ENCODE measurements around the gene PRR14L.
"Not testable (repeated sequence)": the region's sequence is repeated elsewhere in the genome, so short reads cannot be mapped to it uniquely, and the experiment has no call there.

Gene PRR14L

GRCh38 chr22:31739795-31740201, 10.1 kb downstream of the PRR14L start:
- DNase-seq, result no peak

DNA sequence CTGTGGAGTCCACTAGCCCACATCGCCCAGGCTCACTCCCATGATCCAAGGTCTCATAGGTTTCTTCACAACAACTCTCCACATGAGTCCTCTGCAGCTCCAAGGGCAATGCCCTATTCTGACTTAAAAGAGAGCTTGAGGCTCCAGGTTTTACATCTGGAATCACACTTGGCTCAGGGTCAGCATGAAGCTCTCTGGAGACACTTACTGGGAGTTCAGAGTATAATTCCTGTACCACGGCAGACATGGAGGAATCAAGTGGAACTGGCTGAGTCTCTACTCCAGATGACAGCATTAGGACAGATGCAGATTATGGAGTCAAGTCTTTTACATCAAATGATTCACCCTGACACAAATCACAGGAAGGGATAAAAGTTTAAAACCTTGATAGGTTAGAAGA, 11.4 kb downstream of the PRR14L start:
- no peak for DNase-seq

DNA sequence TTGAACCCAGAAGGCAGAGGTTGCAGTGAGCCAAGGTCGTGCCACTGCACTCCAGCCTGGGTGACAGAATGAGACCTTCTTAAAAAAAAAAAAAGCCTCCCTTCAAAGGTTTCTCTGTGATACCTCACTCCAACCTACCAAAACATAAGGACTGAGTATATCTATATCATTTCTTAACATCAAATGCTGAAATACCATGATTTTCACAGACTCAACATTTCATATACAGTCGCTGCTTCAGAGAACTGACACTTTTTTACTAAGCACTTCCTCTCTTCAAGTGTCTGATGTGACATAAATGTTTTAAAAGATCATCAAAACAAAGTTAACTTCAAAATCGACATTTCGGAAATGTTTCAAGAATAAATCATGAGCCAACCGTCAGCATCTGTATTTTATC, 12.0 kb downstream of the PRR14L start:
- no peak for DNase-seq

- DNase-seq, result no peak
Measured at GRCh38 chr22:31736458-31736857, 13.5 kb downstream of the PRR14L start.

DNA sequence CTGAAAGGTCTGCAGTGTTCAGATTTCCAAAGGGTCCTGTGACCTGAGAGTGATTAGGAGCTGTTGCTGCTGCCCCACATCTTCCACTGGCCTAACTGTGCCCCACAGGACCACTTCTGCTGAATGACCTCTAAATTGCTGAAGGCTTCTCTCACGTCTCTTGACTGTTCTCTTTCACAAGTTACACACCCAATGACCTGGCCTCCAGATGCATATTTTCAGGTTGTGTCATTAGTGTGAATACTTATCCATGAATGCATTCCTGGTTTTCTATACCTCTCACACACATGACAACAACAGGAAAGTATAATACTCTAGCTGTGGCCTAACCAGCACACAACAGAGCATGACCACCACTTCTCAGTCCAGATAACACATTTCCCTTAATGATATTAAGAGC, 15.4 kb downstream of the PRR14L start:
- DNase-seq, result no peak

- no peak for DNase-seq
Measured at GRCh38 chr22:31733580-31734079, 16.3 kb downstream of the PRR14L start.

DNA sequence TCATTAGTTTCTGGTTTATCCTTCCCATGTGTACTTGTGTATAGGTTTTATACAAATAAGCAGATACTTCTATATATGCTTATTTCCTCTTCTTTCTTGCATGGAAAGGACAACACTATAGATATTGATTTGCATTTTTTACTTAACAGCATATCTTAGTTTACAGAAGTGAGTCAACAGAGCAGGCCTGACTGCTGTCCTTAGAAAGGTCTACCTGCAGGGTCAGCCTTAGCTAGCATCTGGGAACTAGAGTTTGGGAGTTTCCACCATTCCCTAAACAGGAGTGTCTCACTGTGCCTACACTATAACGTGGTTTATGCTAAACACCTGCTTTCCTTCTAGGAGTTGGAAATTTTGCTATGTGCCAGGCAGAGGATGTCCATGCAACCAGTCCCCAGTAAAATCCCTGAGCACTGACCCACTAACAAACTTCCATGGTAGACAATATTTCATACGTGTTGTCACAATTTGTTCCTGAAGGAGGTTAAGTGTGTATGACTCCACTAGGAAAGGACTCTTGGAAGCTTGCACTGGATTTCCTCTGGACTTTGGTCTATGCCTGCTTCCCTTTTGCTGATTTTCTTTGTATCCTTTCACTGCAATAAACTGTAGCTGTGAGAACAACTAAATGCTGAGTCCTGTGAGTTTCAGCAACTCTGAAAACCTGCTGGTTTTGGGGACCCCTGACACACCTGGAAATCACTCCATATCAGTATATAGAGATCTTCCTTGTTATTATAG, 17.7 kb downstream of the PRR14L start:
- DNase-seq, result no peak

DNA sequence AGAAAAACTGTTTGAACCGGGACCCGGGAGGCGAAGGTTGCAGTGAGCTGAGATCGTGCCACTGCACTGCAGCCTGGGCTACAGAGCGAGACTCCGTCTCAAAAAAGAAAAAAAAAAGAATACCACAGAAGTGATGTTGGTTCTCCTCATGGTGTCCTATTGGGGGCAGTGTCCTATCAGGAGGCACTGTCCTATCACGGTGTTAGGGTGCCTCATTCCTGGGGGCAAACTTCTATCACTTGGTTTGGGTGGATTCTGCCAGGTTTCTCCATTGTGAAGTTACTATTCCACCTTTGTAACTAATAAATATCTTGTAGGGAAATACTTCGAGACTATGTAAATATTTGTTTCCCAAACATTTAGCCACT, 19.6 kb downstream of the PRR14L start:
- no peak for DNase-seq

DNA sequence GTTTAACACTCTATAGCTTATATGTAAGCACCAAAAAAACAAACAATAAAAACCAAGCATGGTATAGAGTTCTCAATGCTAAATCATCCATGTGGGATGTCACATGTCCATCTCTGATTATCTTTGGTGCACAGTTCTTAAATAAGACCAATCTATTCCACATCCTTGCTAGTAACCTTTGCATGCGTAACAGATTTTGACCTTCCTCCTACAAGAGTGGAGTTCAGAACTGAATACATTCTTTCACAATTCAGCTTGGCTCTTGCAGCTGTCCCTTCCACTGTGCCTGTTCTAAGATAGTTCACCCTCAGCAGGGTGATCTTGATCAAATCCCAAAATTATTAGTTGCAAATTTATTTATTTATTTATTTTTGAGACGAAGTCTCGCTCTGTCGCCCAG, 21.1 kb downstream of the PRR14L start:
- DNase-seq, result no peak

GRCh38 chr22:31726692-31727091, 23.2 kb downstream of the PRR14L start:
- no peak for DNase-seq

DNA sequence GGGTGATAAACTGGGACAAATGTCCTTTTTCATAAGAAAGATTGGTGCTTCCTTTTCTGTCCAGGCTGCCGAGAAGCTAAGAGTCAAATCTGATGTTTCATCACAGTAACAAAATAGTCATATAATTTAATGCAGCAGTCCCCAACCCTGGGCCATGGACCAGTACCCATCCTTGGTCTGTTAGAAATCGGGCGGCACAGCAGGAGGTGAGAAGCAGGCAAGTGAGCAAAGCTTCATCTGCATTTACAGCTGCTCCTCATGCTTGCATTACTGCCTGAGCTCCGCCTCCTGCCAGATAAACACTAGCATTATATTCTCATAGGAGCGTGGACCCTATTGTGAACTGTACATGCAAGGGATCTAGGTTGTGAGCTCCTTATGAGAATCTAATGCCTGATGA, 26.2 kb downstream of the PRR14L start:
- no peak for DNase-seq

- no peak for DNase-seq
Measured at GRCh38 chr22:31719850-31720471, 30.0 kb downstream of the PRR14L start.

DNA sequence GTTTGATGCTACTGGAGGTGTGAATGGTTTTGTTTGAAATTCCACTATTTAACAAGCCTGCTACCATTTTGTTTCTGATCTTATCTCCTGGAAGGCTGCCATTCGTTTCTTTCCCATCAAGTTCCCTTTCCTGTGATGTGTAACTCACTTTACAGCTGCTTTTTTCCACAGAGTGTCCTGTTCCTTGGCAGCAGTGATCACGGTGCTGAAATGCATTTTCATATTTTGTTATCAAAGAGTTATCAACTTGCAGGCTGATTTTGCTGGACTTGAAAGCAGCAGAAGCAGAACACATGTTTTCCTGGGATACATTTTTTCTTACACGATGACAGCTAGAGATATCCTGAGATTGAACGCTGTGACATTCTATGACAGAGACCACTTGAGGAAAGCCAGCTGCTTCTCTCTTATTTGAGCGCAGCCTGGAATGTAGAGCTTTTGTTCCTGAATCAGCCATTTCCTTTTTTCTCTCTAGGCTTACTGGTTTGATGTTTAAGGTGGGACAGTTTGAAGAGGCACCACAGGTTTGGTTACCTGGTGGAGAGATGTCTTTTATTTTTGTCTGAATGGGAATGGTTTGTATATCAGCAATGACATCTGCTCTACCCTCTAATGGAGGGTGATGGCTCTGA, 34.7 kb downstream of the PRR14L start:
- DNase-seq, result no peak

DNA sequence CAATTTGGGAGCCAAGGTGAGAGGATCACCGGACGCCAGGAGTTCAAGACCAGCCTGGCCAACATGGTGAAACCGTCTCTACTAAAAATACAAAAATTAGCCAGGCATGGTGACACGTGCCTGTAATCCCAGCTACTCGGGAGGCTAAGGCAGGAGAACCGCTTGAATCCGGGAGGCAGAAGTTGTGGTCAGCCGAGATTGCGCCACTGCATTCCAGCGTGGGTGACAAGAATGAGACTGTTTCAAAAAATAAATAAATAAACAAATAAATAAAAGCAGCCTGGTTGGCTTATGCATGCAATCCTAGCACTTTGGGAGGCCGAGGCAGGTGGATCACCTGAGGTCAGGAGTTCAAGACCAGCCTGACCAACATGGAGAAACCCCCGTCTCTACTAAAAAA, 38.7 kb downstream of the PRR14L start:
- not testable (repeated sequence) for DNase-seq

- no peak for DNase-seq
Measured at GRCh38 chr22:31707519-31707918, 42.4 kb downstream of the PRR14L start.

DNA sequence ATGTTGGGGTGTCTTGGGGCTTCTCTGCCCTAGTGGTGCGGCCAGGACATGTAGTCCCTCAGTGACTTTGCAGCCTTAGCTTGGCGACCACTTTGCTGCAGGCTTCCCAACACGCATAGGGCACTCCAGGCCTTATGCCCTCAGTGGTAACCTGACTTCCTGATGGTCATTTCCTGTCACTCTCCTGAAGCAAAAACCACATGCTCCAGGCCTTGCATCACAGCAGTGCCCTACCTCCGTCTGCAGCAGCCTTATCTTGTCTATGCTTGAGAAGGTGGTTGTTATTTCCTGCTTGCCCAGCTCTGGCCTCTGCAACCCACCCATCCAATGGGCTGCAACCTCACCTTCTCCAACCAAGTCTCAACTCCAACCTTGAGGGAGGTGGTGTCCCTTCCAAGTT, 54.5 kb downstream of the PRR14L start:
- peak; percentile 4 for DNase-seq

DNA sequence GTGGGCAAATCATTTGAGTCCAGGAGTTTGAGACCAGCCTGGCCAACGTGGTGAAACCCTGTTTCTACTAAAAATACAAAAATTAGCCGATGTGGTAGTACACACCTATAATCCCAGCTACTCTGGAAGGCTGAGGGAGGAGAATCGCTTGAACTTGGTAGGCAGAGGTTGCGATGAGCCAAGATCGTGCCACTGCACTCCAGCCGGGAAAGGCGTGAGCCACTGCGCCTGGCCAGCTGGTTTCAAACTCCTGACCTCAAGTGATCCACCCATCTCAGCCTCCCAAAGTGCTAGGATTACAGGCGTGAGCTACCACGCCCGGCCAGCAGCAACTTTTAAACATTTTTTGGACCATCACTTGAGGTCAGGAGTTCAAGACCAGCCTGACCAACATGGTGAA, 55.9 kb downstream of the PRR14L start:
- DNase-seq, result not testable (repeated sequence)

GRCh38 chr22:31692186-31692886, 57.6 kb downstream of the PRR14L start:
- no peak for DNase-seq

DNA sequence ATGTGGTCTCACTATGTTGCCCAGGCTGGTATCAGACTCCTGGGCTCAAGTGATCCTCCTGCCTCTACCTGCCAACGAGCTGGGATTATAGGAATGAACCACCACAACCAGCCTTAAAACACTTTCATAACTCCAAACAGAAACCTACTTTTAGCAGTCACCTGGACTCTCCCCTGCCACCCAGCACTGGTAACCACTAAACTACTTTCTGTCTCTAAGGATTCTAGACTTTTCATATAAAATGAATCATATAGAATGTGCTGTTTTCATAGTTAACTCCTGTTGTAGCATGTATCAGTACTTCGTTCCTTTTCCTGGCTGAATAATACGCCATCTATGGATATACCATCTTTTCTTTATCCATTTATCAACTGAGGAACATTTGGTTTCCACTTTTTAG, 58.5 kb downstream of the PRR14L start:
- no peak for DNase-seq

DNA sequence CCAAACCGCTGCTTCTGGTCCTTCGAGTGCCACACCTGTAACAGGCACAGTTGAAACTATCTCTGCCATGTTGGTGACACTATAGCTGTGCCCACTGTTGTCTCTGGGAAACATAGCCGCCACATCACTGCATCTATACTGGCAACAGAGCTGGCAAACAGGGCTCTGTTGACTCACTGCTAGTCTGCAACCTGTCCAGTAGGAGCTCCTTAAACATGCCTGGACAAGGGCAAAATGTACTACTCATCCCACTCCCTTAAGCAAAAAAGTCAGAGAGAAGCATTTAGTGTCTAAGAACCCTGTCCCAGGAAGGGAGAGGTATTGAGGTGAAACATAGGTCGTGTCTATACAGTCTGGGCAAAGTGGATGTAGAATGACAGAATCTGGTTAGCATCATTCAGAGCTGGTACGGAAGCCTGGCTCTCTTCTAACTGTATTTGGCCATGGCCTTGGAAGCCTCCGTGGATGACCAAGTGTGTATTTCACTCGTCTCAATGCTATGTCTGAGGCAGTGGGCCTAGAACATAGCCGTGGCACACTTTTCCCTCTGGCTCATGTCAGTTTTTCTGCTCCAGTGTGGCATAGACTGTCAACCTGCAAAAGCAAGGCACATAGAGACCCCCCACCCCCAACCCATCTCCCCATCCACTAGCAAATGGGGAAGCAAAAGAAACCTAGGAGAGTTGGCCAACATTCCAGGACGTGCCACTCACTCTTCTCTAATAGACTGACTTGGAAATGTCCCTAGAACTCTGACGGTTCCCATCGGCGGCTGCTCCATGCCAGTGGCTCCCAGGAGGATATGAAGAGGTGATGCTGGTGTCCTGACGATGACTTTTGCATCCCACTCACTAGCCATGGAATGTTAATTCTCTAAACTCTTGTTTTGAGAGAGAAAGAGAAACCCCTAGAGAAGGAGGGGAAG, 66.5 kb downstream of the PRR14L start:
- no peak for DNase-seq

- DNase-seq, result no peak
Measured at GRCh38 chr22:31682751-31683150, 67.2 kb downstream of the PRR14L start.
